GM23248 (cell line): Measurements from ENCODE around the gene TM4SF4.

Experiments used
- EZH2 ChIP-seq: fragments of 200-600 bp; sonication (generic); IDR thresholded peaks from 2 replicates; pipeline ENCODE4 v1.6.1; 2018; ENCODE audit warnings: antibody characterized with exemption, mild to moderate bottlenecking; ENCODE audit not compliant: insufficient read depth, poor library complexity, severe bottlenecking
- EZH2phosphoT487 ChIP-seq: fragments of 200-600 bp; sonication (generic); IDR thresholded peaks from 2 replicates; pipeline ENCODE4 v1.6.1; 2018; ENCODE audit warnings: antibody characterized with exemption, moderate library complexity, mild to moderate bottlenecking, low read depth; ENCODE audit not compliant: insufficient read depth

DNA sequence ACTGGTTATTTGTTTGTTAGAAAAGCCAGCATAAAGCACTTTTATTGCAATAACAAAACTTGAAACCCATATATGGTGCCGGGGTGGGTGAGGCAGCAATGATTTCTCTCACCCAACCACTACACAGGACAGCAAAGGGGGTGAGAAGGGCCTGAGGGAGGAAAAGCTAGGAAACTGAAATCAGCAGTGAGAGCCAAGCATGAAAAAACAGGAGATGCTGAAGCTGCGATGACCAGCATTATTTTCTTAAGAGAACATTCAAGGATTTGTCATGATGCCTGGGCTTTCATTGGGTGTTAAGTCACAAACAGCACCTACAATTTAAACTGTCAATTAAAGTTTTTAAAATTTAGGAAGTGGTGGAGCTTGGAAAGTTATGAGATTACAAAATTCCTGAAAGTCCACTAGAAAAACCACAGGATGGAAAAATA, 11.9 kb upstream of the TM4SF4 start:
- TF ChIP-seq EZH2phosphoT487, result no peak
- no peak for TF ChIP-seq EZH2
